ENCODE measurements around the gene SMIM32.

DNA sequence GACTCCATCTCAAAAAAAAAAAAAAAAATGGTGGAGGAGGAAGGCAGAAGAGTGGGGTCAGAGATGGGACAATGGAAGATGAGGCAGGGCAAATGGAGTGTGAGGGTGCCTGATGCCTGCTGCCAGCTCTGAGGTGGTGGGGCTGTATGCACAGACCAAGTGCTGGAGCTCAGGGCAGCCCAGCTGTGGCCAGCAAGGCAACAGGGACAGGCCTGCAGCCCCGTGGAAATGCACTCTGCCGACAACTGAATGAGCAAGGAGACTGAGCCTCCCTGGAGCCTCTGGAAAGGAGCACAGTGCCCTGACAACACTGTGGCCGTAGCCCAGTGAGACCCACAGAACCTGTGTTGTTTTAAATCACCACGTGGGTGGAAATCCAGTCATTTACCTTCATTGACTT lies 22.9 kb upstream of the SMIM32 start:
- TF ChIP-seq, protein P1, sequence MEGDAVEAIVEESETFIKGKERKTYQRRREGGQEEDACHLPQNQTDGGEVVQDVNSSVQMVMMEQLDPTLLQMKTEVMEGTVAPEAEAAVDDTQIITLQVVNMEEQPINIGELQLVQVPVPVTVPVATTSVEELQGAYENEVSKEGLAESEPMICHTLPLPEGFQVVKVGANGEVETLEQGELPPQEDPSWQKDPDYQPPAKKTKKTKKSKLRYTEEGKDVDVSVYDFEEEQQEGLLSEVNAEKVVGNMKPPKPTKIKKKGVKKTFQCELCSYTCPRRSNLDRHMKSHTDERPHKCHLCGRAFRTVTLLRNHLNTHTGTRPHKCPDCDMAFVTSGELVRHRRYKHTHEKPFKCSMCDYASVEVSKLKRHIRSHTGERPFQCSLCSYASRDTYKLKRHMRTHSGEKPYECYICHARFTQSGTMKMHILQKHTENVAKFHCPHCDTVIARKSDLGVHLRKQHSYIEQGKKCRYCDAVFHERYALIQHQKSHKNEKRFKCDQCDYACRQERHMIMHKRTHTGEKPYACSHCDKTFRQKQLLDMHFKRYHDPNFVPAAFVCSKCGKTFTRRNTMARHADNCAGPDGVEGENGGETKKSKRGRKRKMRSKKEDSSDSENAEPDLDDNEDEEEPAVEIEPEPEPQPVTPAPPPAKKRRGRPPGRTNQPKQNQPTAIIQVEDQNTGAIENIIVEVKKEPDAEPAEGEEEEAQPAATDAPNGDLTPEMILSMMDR (IDR thresholded peaks at IDR 0.05 in 4 of 5, conservative IDR thresholded peaks at IDR 0.05 in 1 of 5): no peak
- no peak for TF ChIP-seq POLR2A (IDR thresholded peaks at IDR 0.05)
